ENCODE data around the gene LIN54. TPM values are rescaled to one million over a fixed set of nuclear protein-coding genes. Genes with fewer than 3 reads are reported as not detected.

Gene LIN54
- total and polyA plus RNA-seq, 2 of the 4 experiments (the other 2 are of a cell fraction) = 5.3 to 26.9 TPM

GRCh38 chr4:82903737-82904136 lies 106.9 kb downstream of the LIN54 start:
- Histone ChIP-seq H3K14ac (replicated peaks; ENCODE audit: low read depth, low read length) (no peak overlapping the region), H3K36me3 (ENCODE audit: control insufficient read depth, insufficient read depth, low read length) (no peaks in the 10 kb centered on the region; the same call in 1 of the 2 replicates), H2AFZ (replicated peaks; ENCODE audit: low read length, poor library complexity) (no peak overlapping the region), H3K79me1 (ENCODE audit: low read depth in 1 of 2, low read length in 2 of 2) (peaks cover 0 to 9% of the 10 kb centered on the region in 2 experiments; a peak in 1 of 4 replicates), H2BK120ac (ENCODE audit: low read depth, low read length) (no peak overlapping the region), H4K8ac (ENCODE audit: low read depth in 2 of 2, low read length in 2 of 2) (no peak overlapping the region), H2BK5ac (ENCODE audit: low read depth, low read length, poor library complexity, severe bottlenecking) (no peak overlapping the region), H3K27ac (ENCODE audit: insufficient read depth, low read length) (no peak overlapping the region), H3K4me2 (ENCODE audit: low read depth, low read length) (no peak overlapping the region), H3K56ac (ENCODE audit: extremely low read depth, insufficient read depth, low read length) (no peak overlapping the region), H4K20me1 (ENCODE audit: insufficient read depth, low read length) (peaks cover 2% of the 10 kb centered on the region; the same call in 1 of the 2 replicates), H3K4me3 (ENCODE audit: insufficient read depth, low read depth, low read length) (no peak overlapping the region), H3K18ac (ENCODE audit: low read depth, low read length) (no peak overlapping the region), H2AK9ac (replicated peaks; ENCODE audit: low read depth, low read length, poor library complexity) (no peak overlapping the region), H3K4me1 (ENCODE audit: control insufficient read depth, insufficient read depth, low read length) (no peaks in the 10 kb centered on the region), H3K23ac (ENCODE audit: low read depth, low read length) (no peak overlapping the region), H2BK20ac (ENCODE audit: low read depth, low read length) (no peak overlapping the region), H3K9ac (ENCODE audit: low read depth, low read length) (no peak overlapping the region), H4K5ac (ENCODE audit: low read depth, low read length) (no peak overlapping the region), H3K9me3 (ENCODE audit: control insufficient read depth, insufficient read depth, low read length) (no peaks in the 10 kb centered on the region), H3K9me1 (ENCODE audit: insufficient read depth, low read length) (peaks cover 2% of the 10 kb centered on the region; the same call in 1 of the 2 replicates), H3K27me3 (ENCODE audit: control insufficient read depth, insufficient read depth, low read length) (no peaks in the 10 kb centered on the region), H2AK5ac (ENCODE audit: low read depth, low read length) (no peak overlapping the region), H2BK15ac (ENCODE audit: low read depth, low read length) (no peak overlapping the region), H4K91ac (ENCODE audit: insufficient read depth, low read depth, low read length) (no peak overlapping the region), H3K4ac (ENCODE audit: low read depth, low read length) (no peak overlapping the region)
- CTCF ChIA-PET = interaction anchor here (0.6 to 0.7 kb wide), 2 partner anchors 19 to 255 kb away, joined by 3 to 11 read pairs; no protein-coding TSS in a partner anchor
- BruUV-seq (replicated peaks) = no TSS peak
- POLR2A ChIA-PET (ENCODE audit: unreplicated experiment) = no interaction called here
- no peak for ATAC-seq (ENCODE audit: low read depth)
- no CpG with 5 or more reads among the region's 5 CpGs for WGBS, 2 experiments (ENCODE audit: extremely low coverage in 2 of 2, insufficient read length in 1 of 2)
- intact Hi-C loops (cut with micrococcal nuclease) (no loop called here), in situ Hi-C loops (cut with MboI; ENCODE audit: low sequenced_read_pairs) (no loop called here), dilution Hi-C loops (cut with HindIII; ENCODE audit: low sequenced_read_pairs, unreplicated experiment) (no loop called here)
- no peak for TF ChIP-seq CEBPB (IDR thresholded peaks at IDR 0.05; ENCODE audit: low read depth, low read length)
- TF ChIP-seq MXI1 (IDR thresholded peaks at IDR 0.05; ENCODE audit: borderline replicate concordance, low read depth, low read length) = no peak
- no peak for DNase-seq

Measured in IMR-90 (cell line).